DND-41 (cell line): Measurements from ENCODE around the gene SPTLC2.

ENCODE experiments used
- ATAC-seq: fragments of 200-7000 bp; cut with Tn5 transposase; 3 replicates; pipeline ENCODE4 v1.9.1; 2021; ENCODE audit warnings: low read depth; ENCODE audit not compliant: insufficient read depth
- DNase-seq: peaks from one replicate; pipeline ENCODE4 v3.0.0-alpha.2; 2020
- H2AFZ ChIP-seq: 2 replicates; pipeline ENCODE4 v1.6.0; 2012; ENCODE audit warnings: low read depth, low read length
- H3K27ac ChIP-seq: 2 replicates; pipeline ENCODE4 v1.5.1; 2012; ENCODE audit warnings: low read length, inconsistent platforms
- H3K27me3 ChIP-seq: fragments of 200-600 bp; sonication (generic); 2 replicates; pipeline ENCODE4 v1.6.0; 2012; ENCODE audit warnings: low read length, mild to moderate bottlenecking, inconsistent platforms; ENCODE audit not compliant: insufficient read depth, poor library complexity
- H3K36me3 ChIP-seq: 2 replicates; pipeline ENCODE4 v1.5.1; 2012; ENCODE audit warnings: low read length, inconsistent platforms; ENCODE audit not compliant: insufficient read depth
- H3K4me1 ChIP-seq: 2 replicates; pipeline ENCODE4 v1.5.1; 2012; ENCODE audit warnings: mild to moderate bottlenecking, low read length; ENCODE audit not compliant: insufficient read depth
- H3K4me2 ChIP-seq: 2 replicates; pipeline ENCODE4 v1.6.0; 2012; ENCODE audit warnings: mild to moderate bottlenecking, moderate library complexity, low read length, inconsistent platforms; ENCODE audit not compliant: insufficient read depth
- H3K4me3 ChIP-seq, 2 experiments: fragments of 200-600 bp in 1 of 2; shearing (Covaris generic) in 1 of 2; 2 replicates each; pipeline ENCODE4 v1.5.1; 2012 to 2016; ENCODE audit warnings: inconsistent platforms in 2 of 2, low read length in 2 of 2, mild to moderate bottlenecking in 2 of 2, low read depth in 1 of 2, moderate library complexity in 1 of 2
- H3K79me2 ChIP-seq: 2 replicates; pipeline ENCODE4 v1.6.0; 2012; ENCODE audit warnings: low read length, inconsistent platforms; ENCODE audit not compliant: insufficient read depth
- H3K9ac ChIP-seq: 2 replicates; pipeline ENCODE4 v1.6.0; 2012; ENCODE audit warnings: low read depth, mild to moderate bottlenecking, inconsistent platforms, low read length, moderate library complexity
- H3K9me3 ChIP-seq: 2 replicates; pipeline ENCODE4 v1.5.1; 2012; ENCODE audit warnings: low read length, moderate library complexity, mild to moderate bottlenecking, inconsistent platforms; ENCODE audit not compliant: insufficient read depth, severe bottlenecking
- H4K20me1 ChIP-seq: 2 replicates; pipeline ENCODE4 v1.6.0; 2012; ENCODE audit warnings: low read length; ENCODE audit not compliant: insufficient read depth
- EZH2 ChIP-seq: IDR thresholded peaks from 3 replicates; pipeline ENCODE4 v1.6.1; 2012; ENCODE audit warnings: borderline replicate concordance, low read depth, mild to moderate bottlenecking, moderate library complexity, low read length, inconsistent platforms; ENCODE audit not compliant: severe bottlenecking
- TF ChIP-seq, protein P1 (sequence below): IDR thresholded peaks from 2 replicates; pipeline ENCODE4 v1.5.1; 2012; ENCODE audit warnings: borderline replicate concordance, low read length, moderate library complexity, mild to moderate bottlenecking; ENCODE audit not compliant: poor library complexity, severe bottlenecking; ENCODE audit errors: extremely low read depth

Gene SPTLC2

DNA sequence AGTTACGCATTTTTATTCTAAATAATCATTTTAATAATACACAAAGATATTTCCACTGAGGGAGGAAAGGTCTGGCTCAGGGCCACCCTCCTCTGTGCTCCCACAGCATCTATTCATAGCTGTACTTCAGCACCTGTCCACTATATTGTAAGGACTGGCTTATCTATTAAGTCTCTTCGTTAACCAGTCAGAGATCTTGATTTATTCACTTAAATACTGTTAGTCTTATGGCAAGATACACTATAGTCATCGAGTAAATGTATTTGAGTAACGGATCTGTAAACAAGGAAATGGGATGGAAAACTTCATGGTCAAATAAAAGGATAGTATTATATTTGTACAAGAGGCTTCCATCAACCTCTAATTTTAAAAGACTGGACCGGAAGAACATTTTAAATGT, 54.6 kb downstream of the SPTLC2 start:
- H3K4me1 ChIP-seq = no peaks in the 10 kb centered on the region
- no peak overlapping the region for H2AFZ ChIP-seq
- H3K79me2 ChIP-seq = no peaks in the 10 kb centered on the region
- no peaks in the 10 kb centered on the region for H3K27me3 ChIP-seq
- ATAC-seq = no peak
- no peak for TF ChIP-seq EZH2
- TF ChIP-seq, protein P1, sequence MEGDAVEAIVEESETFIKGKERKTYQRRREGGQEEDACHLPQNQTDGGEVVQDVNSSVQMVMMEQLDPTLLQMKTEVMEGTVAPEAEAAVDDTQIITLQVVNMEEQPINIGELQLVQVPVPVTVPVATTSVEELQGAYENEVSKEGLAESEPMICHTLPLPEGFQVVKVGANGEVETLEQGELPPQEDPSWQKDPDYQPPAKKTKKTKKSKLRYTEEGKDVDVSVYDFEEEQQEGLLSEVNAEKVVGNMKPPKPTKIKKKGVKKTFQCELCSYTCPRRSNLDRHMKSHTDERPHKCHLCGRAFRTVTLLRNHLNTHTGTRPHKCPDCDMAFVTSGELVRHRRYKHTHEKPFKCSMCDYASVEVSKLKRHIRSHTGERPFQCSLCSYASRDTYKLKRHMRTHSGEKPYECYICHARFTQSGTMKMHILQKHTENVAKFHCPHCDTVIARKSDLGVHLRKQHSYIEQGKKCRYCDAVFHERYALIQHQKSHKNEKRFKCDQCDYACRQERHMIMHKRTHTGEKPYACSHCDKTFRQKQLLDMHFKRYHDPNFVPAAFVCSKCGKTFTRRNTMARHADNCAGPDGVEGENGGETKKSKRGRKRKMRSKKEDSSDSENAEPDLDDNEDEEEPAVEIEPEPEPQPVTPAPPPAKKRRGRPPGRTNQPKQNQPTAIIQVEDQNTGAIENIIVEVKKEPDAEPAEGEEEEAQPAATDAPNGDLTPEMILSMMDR = no peak
- no peak overlapping the region for H3K27ac ChIP-seq
- no peaks in the 10 kb centered on the region for H3K9me3 ChIP-seq
- no peak overlapping the region for H3K9ac ChIP-seq
- H4K20me1 ChIP-seq = no peaks in the 10 kb centered on the region
- no peak for DNase-seq
- peaks cover 42% of the 10 kb centered on the region; the same call in 1 of the 2 replicates for H3K36me3 ChIP-seq
- no peak overlapping the region for H3K4me2 ChIP-seq
- H3K4me3 ChIP-seq = no peak overlapping the region

DNA sequence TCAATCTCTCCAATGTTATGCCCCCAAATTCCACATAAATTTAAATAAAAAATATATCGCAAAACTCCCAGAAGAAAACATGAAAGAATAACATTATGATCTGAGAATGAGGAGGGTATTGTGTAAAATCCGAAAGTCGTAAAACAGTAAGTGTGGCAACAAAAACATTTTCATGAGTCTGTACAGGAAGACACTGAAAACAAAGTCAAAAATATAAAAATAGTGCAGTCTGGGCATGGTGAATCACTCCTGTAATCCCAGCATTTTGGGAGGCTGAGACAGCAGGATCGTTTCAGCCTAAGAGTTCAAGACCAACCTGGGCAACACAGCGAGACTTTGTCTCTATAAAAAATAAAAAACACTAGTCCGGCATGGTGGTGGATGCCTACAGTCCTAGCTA, 57.1 kb downstream of the SPTLC2 start:
- no peaks in the 10 kb centered on the region for H3K79me2 ChIP-seq
- H3K9me3 ChIP-seq = no peaks in the 10 kb centered on the region
- H3K27ac ChIP-seq = no peak overlapping the region
- DNase-seq (no peak), ATAC-seq (no peak)
- H3K9ac ChIP-seq = no peak overlapping the region
- no peaks in the 10 kb centered on the region for H3K4me1 ChIP-seq
- H2AFZ ChIP-seq = no peak overlapping the region
- H3K36me3 ChIP-seq = peaks cover 57% of the 10 kb centered on the region
- no peak overlapping the region for H3K4me3 ChIP-seq
- no peaks in the 10 kb centered on the region for H3K27me3 ChIP-seq
- H4K20me1 ChIP-seq = no peaks in the 10 kb centered on the region
- TF ChIP-seq EZH2 = no peak
- TF ChIP-seq, protein P1 = no peak
- H3K4me2 ChIP-seq = no peak overlapping the region

DNA sequence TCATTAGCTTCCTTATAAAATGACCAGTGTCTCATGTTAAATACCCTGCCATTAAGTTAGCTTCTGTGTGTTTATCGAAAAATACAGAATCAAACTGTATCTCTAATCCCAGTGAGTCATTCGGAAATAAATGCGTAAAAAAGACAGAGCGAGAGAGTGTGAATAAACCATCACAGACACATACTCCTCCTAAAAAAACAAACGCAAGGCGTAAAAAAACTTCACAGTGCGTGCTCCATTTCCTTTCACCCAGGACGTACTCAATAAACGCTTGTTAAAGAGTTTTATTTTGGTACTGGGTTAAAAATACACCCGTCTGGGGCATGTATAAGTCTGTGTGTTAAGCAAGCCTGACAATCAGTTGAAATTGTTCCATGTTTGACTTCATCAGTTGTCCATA, 59.0 kb downstream of the SPTLC2 start:
- no peak overlapping the region for H2AFZ ChIP-seq
- DNase-seq = no peak
- no peaks in the 10 kb centered on the region for H3K27me3 ChIP-seq
- no peak overlapping the region for H3K27ac ChIP-seq
- no peak for TF ChIP-seq EZH2
- TF ChIP-seq, protein P1 = no peak
- no peaks in the 10 kb centered on the region for H3K4me1 ChIP-seq
- H3K9me3 ChIP-seq = no peaks in the 10 kb centered on the region
- H3K4me3 ChIP-seq = no peak overlapping the region
- H3K79me2 ChIP-seq = no peaks in the 10 kb centered on the region
- no peak for ATAC-seq
- H3K36me3 ChIP-seq = peaks cover 53% of the 10 kb centered on the region
- H3K4me2 ChIP-seq = no peak overlapping the region
- H4K20me1 ChIP-seq = no peaks in the 10 kb centered on the region
- H3K9ac ChIP-seq = no peak overlapping the region

DNA sequence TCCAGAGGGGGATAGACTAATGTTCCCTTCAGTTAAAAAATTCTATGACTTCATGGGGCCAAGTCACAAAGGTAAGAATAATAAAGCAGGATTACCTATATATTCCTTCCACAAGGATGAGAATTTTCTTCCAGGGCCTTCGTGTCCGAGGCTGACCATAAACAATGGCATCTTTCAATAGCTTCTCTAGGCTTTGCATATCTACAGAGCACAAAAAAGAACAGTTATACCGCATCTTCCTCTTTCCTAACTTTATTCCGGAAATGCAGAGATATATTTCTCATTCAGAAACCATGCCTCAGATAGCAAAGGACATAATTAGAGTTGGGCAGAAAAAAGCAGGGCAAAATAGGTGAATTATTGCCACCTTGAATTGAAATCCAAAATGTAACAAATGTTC, 59.5 kb downstream of the SPTLC2 start:
- H3K4me1 ChIP-seq = no peaks in the 10 kb centered on the region
- H2AFZ ChIP-seq = no peak overlapping the region
- peaks cover 53% of the 10 kb centered on the region for H3K36me3 ChIP-seq
- no peak overlapping the region for H3K9ac ChIP-seq
- H3K4me2 ChIP-seq = no peak overlapping the region
- H3K79me2 ChIP-seq = no peaks in the 10 kb centered on the region
- H3K27ac ChIP-seq = no peak overlapping the region
- no peaks in the 10 kb centered on the region for H4K20me1 ChIP-seq
- H3K27me3 ChIP-seq = no peaks in the 10 kb centered on the region
- DNase-seq (no peak), ATAC-seq (no peak)
- no peak overlapping the region for H3K4me3 ChIP-seq
- H3K9me3 ChIP-seq = no peaks in the 10 kb centered on the region
- TF ChIP-seq EZH2 = no peak
- TF ChIP-seq, protein P1 = no peak
